ENCODE results near the gene ST3GAL3. TPM values are rescaled to one million over a fixed set of nuclear protein-coding genes. Genes with fewer than 3 reads are reported as not detected.

The ST3GAL3 gene
- total and polyA plus RNA-seq, 2 experiments from 2014 or later = 6.2 to 6.3 TPM

DNA sequence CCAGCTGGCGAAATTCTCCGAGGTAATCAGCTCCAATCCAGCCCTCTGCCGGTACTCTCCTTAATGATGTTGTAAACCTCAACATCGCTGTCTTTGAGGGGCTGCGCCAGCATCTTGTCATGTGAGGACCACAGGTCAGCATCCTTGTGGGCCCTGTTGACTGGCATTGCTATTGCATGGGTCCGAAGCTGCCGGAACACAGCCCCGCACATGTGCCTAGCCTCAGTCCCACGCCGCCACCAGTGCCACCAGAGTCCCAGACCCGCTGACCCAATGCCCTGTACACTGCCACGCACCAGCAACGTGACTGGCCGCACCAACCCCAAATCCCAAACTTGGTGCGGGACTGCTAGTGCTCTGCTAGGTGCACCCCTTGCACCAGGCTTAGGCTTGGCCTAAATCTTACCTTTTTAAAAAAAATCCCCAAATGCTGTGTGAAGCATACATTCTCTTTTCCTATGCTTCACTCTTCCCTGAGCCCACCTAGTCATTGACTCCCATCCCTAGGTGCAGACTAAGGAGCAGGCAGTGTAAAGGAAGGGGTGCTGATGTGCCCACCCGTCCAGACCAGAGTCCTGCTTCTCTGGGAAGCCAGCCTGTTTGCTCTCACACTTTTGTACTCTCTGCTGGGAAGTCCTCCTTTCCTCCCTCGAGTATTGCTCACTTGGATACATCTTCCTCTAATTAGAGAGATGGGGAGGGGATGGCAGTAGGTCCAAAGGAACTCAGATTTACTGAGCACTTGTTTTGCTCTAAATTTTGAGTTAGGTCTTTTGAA lies 144.4 kb downstream of the ST3GAL3 start:
- WGBS (ENCODE audit: low lambda C conversion rate, missing lambda C conversion rate) = 96% methylated on average over 17 of the region's 17 CpGs
- no peak overlapping the region for H3K27ac ChIP-seq
- H3K27me3 ChIP-seq = no peaks in the 10 kb centered on the region
- no peaks in the 10 kb centered on the region for H3K4me1 ChIP-seq (ENCODE audit: insufficient read depth)
- H3K4me3 ChIP-seq = no peak overlapping the region
- DNase-seq (ENCODE audit: low spot score) = no peak
- H3K79me2 ChIP-seq = no peaks in the 10 kb centered on the region
- H2AFZ ChIP-seq = no peak overlapping the region
- TF ChIP-seq EZH2phosphoT487 (IDR thresholded peaks at IDR 0.05; ENCODE audit: low read depth, severe bottlenecking, unreplicated experiment) (no peak), EZH2 (IDR thresholded peaks at IDR 0.05; ENCODE audit: borderline replicate concordance) (no peak)
- TF ChIP-seq, protein P1, sequence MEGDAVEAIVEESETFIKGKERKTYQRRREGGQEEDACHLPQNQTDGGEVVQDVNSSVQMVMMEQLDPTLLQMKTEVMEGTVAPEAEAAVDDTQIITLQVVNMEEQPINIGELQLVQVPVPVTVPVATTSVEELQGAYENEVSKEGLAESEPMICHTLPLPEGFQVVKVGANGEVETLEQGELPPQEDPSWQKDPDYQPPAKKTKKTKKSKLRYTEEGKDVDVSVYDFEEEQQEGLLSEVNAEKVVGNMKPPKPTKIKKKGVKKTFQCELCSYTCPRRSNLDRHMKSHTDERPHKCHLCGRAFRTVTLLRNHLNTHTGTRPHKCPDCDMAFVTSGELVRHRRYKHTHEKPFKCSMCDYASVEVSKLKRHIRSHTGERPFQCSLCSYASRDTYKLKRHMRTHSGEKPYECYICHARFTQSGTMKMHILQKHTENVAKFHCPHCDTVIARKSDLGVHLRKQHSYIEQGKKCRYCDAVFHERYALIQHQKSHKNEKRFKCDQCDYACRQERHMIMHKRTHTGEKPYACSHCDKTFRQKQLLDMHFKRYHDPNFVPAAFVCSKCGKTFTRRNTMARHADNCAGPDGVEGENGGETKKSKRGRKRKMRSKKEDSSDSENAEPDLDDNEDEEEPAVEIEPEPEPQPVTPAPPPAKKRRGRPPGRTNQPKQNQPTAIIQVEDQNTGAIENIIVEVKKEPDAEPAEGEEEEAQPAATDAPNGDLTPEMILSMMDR (IDR thresholded peaks at IDR 0.05; ENCODE audit: poor library complexity) = no peak
- no peaks in the 10 kb centered on the region for H3K9me3 ChIP-seq (ENCODE audit: low read depth)
- H3K4me2 ChIP-seq = no peak overlapping the region
- no peaks in the 10 kb centered on the region for H3K9me2 ChIP-seq (replicated peaks; ENCODE audit: insufficient read depth)
- no peaks in the 10 kb centered on the region for H3K36me3 ChIP-seq (replicated peaks; ENCODE audit: insufficient read depth, low read depth)
- no peaks in the 10 kb centered on the region for H4K20me1 ChIP-seq (ENCODE audit: insufficient read depth, poor library complexity, severe bottlenecking)

DNA sequence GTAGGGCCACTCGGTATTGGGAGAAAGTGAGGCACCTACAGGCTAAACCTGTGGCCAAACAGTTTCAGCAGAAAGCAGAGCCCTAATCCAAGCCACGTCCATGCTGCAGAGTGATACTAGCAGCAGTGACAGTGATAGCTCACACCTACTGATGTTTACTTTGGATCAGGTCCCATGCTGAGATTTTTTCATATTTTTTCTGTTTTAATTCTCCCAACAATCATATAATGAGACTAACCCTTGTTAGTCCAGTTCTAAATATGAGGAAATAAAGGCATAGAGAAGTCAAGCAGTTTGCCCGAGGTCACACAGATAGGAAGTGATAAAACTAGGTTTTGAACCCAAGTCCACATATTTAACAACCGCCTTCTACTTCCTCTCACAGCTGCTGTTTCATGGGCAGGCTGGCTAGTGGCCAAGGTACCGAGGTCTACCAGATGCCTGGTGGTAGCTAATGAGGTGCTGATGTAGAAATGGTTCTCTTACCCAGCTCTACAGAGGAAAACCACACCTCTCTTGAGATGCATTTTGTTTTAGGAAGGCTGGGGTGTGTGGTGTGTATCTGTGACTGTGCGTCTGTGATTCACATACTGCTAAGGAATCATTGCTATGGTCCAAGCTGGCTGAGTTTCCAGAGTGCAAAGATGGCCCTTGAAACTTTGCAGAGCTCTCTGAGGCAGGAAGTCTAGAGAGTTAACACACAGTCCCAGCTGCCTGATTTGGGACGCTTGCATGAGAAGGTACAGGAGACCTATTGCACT lies 146.0 kb downstream of the ST3GAL3 start:
- no peak overlapping the region for H2AFZ ChIP-seq
- H4K20me1 ChIP-seq (ENCODE audit: insufficient read depth, poor library complexity, severe bottlenecking) = no peaks in the 10 kb centered on the region
- H3K79me2 ChIP-seq = no peaks in the 10 kb centered on the region
- no peaks in the 10 kb centered on the region for H3K9me2 ChIP-seq (replicated peaks; ENCODE audit: insufficient read depth)
- no peak for DNase-seq (ENCODE audit: low spot score)
- WGBS (ENCODE audit: low lambda C conversion rate, missing lambda C conversion rate) = 69% methylated on average over 7 of the region's 7 CpGs
- TF ChIP-seq, protein P1 (IDR thresholded peaks at IDR 0.05; ENCODE audit: poor library complexity) = no peak
- TF ChIP-seq EZH2phosphoT487 (IDR thresholded peaks at IDR 0.05; ENCODE audit: low read depth, severe bottlenecking, unreplicated experiment) (no peak), EZH2 (IDR thresholded peaks at IDR 0.05; ENCODE audit: borderline replicate concordance) (no peak)
- no peaks in the 10 kb centered on the region for H3K9me3 ChIP-seq (ENCODE audit: low read depth)
- no peak overlapping the region for H3K4me3 ChIP-seq
- H3K4me2 ChIP-seq = no peak overlapping the region
- H3K4me1 ChIP-seq (ENCODE audit: insufficient read depth) = no peaks in the 10 kb centered on the region
- no peaks in the 10 kb centered on the region for H3K27me3 ChIP-seq
- H3K36me3 ChIP-seq (replicated peaks; ENCODE audit: insufficient read depth, low read depth) = no peaks in the 10 kb centered on the region
- no peak overlapping the region for H3K27ac ChIP-seq

DNA sequence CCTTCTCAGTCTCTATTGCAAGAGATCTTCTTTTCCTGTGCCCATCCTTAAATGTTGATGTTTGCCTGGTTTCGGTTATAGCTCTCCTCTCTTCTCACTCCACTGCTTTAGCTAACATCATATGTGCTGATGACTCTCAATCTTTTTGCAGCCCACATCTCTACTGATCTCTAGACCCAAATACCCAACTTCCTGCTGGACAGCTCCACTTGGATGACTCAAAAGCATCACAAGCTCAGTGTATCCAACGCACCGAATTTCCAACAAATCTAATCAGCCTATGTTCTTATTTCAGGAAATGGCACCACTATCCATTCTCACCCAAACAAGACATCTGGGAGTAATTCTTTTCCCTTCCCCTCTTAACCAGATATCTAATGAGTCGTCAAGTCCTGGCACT lies 147.1 kb downstream of the ST3GAL3 start:
- Histone ChIP-seq H3K27me3 (no peaks in the 10 kb centered on the region), H3K4me3 (no peak overlapping the region), H3K9me2 (replicated peaks; ENCODE audit: insufficient read depth) (no peaks in the 10 kb centered on the region), H3K4me1 (ENCODE audit: insufficient read depth) (no peaks in the 10 kb centered on the region), H3K79me2 (no peaks in the 10 kb centered on the region), H3K27ac (no peak overlapping the region), H3K4me2 (no peak overlapping the region), H3K36me3 (replicated peaks; ENCODE audit: insufficient read depth, low read depth) (no peaks in the 10 kb centered on the region), H4K20me1 (ENCODE audit: insufficient read depth, poor library complexity, severe bottlenecking) (no peaks in the 10 kb centered on the region), H2AFZ (no peak overlapping the region), H3K9me3 (ENCODE audit: low read depth) (no peaks in the 10 kb centered on the region)
- TF ChIP-seq EZH2 (IDR thresholded peaks at IDR 0.05; ENCODE audit: borderline replicate concordance) (no peak), EZH2phosphoT487 (IDR thresholded peaks at IDR 0.05; ENCODE audit: low read depth, severe bottlenecking, unreplicated experiment) (no peak)
- TF ChIP-seq, protein P1 (IDR thresholded peaks at IDR 0.05; ENCODE audit: poor library complexity) = no peak
- no peak for DNase-seq (ENCODE audit: low spot score)
- WGBS (ENCODE audit: low lambda C conversion rate, missing lambda C conversion rate) = 92% methylated on average over 4 of the region's 4 CpGs

Measured in hepatocyte (in vitro differentiated cells).